HFF-Myc (cell line): ENCODE data around the gene FMNL2.

Experiments
- DNase-seq: peaks from one replicate; pipeline ENCODE4 v3.0.0-alpha.2; 2011; ENCODE audit warnings: low read depth; ENCODE audit errors: extremely low read depth
- H3K4me3 ChIP-seq: replicated peaks from 2 replicates; pipeline ENCODE4 v1.5.1; 2011; ENCODE audit warnings: low read depth, mild to moderate bottlenecking, control low read depth, low read length
- TF ChIP-seq, protein P1 (sequence below): IDR thresholded peaks from 2 replicates; pipeline ENCODE4 v1.5.1; 2012; ENCODE audit warnings: mild to moderate bottlenecking, low read depth, low read length, control low read depth; ENCODE audit errors: missing control alignments

FMNL2 gene

GRCh38 chr2:152441961-152442360 lies 107.0 kb downstream of the FMNL2 start:
- TF ChIP-seq, protein P1, sequence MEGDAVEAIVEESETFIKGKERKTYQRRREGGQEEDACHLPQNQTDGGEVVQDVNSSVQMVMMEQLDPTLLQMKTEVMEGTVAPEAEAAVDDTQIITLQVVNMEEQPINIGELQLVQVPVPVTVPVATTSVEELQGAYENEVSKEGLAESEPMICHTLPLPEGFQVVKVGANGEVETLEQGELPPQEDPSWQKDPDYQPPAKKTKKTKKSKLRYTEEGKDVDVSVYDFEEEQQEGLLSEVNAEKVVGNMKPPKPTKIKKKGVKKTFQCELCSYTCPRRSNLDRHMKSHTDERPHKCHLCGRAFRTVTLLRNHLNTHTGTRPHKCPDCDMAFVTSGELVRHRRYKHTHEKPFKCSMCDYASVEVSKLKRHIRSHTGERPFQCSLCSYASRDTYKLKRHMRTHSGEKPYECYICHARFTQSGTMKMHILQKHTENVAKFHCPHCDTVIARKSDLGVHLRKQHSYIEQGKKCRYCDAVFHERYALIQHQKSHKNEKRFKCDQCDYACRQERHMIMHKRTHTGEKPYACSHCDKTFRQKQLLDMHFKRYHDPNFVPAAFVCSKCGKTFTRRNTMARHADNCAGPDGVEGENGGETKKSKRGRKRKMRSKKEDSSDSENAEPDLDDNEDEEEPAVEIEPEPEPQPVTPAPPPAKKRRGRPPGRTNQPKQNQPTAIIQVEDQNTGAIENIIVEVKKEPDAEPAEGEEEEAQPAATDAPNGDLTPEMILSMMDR, result no peak
- no peak for DNase-seq
- no peak overlapping the region for H3K4me3 ChIP-seq

DNA sequence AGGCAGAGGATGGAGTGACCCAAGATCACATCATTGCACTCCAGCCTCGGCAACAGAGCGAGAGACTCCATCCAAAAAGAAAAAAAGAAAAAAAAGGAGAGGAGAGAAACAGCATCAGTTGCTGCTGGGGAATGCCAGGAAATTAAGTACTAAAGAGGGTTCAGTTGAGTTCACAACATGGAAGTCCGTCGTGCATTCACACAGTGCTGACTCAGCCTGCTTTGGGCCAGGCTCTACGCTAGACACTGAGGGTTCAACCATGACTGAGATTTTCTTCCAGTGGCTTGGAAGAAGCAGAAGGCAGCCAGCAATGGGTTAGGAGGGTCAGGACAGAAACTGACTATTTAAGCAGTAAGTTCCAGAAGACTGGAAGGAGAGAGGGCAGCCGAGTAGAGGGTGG lies 108.8 kb downstream of the FMNL2 start:
- DNase-seq, result no peak
- no peak overlapping the region for H3K4me3 ChIP-seq
- TF ChIP-seq, protein P1, result no peak

DNA sequence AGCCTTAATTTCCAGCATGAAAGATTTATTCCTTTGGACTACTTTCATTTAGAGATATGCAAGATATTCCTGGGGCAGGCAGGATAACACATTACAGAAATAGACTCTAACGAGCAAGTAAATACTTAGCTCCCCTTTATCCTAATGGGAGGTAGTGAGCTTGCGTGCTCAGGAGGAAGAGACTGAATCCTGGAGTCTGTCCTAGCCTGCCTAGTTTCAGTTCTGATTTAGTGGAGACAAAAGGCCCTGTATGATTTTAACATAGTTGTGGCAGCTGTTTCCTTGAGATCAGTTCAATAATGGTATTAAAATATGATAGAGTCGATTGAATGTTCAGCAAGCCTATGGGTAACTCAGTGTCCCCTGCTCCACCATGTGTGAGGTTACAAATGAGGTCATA lies 109.5 kb downstream of the FMNL2 start:
- H3K4me3 ChIP-seq, result no peak overlapping the region
- DNase-seq, result no peak
- TF ChIP-seq, protein P1, result no peak

- no peak overlapping the region for H3K4me3 ChIP-seq
- TF ChIP-seq, protein P1, result no peak
- DNase-seq, result no peak
Observed at GRCh38 chr2:152445375-152445774, 110.4 kb downstream of the FMNL2 start.

DNA sequence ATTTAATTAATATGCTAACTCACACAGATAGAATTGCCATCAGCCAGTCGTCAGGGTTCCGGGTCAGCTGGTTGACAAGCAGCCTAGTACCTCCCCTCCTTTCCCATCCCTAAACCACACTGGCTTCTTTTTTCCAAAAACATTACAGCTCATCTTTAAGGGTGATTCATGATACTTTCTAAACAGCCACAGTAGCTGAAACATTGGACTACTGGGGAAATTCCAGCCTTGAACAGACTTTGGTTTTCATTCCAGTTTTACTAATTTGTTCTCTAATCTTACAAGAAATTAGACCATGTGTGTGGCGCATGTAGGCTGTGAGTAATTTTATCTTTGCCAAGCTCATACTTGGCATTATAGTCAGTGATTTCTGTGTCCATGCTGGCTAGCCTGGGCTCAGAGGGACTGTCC lies 110.8 kb downstream of the FMNL2 start:
- TF ChIP-seq, protein P1, result no peak
- no peak overlapping the region for H3K4me3 ChIP-seq
- peak; percentile 52 for DNase-seq

DNA sequence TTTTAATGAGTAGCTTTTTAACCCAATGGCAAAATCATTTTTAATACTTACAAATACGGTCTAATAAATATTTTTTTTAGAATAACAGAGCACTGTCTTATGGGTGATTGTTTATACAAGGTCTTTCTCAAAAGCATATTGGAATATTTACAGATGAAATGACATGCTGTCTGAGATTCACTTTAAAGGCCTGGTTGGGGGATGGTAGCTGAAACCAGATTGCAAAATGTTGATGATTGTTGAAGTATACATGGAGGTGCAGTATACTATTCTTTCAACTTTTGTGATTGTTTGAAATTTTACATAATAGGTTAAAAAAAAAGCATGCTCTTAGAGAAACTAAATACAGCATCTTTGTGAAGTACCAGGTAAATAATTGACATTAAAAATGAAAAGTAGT lies 111.2 kb downstream of the FMNL2 start:
- TF ChIP-seq, protein P1, result no peak
- no peak for DNase-seq
- H3K4me3 ChIP-seq, result no peak overlapping the region

DNA sequence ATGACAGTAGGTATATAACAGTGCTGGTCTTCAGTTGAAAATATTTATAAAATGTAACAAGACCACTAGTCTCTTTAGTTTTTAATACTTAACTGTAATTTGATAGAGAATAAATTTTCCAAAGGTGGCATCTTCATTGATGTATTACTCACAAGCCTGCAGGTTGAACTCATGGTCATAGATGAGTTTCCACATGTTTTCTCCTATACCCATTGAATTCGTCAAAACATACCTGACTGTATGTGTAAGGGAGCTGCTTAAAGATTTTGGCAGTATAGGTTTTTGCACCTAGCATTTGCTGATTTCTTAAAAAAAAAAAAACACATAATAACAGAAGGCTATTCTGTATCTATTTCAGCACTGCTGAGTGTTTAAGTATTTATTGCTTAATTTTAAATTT lies 112.9 kb downstream of the FMNL2 start:
- DNase-seq, result no peak

More for the DNA sequence above, 112.9 kb downstream of the FMNL2 start:
- TF ChIP-seq, protein P1, result no peak
- H3K4me3 ChIP-seq, result no peak overlapping the region
